Left renal cortex interstitium (tissue), 4 donors: Measurements from ENCODE around the gene KLHL22. TPM values are rescaled to one million over a fixed set of nuclear protein-coding genes. Genes with fewer than 3 reads are reported as not detected.
"Not testable (repeated sequence)": the region's sequence is repeated elsewhere in the genome, so short reads cannot be mapped to it uniquely, and the experiment has no call there.

Source experiments
- DNase-seq, 4 donors: peaks; one replicate each; pipeline ENCODE4 v3.0.0-alpha.2; 2013; ENCODE audit warnings: low read depth in 4 of 4, low spot score in 2 of 4, missing footprints in 1 of 4
- polyA plus RNA-seq, 4 donors: library from polyadenylated mRNA; unstranded; fragments of 120-200 nt; gene quantifications; one replicate each; pipeline ENCODE4 v1.2.1, GENCODE V29; 2013; ENCODE audit not compliant: insufficient read length in 4 of 4

The KLHL22 gene
- polyA plus RNA-seq, 4 donors, result 29.1 to 41.3 (median 35.9) TPM

DNA sequence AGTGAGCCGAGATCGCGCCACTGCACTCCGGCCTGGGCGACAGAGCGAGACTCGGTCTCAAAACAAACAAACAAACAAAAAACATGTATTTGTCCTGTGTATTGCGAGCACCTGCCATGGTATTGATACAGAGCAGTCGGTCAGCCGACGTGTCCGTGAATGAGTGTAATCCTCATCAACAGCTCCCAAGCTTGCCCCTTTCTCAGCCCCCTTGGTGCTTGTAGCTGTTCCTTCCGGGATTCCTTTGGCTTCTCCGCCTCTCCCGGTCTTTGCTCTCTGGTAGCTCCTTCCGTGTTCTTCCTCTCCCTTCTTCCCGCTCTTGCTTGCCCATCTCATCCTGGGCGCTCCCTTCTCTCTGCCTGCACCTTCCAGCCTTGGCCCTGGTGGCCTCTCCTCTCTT is 90.7 kb downstream of the KLHL22 start:
- DNase-seq, result no peak

DNA sequence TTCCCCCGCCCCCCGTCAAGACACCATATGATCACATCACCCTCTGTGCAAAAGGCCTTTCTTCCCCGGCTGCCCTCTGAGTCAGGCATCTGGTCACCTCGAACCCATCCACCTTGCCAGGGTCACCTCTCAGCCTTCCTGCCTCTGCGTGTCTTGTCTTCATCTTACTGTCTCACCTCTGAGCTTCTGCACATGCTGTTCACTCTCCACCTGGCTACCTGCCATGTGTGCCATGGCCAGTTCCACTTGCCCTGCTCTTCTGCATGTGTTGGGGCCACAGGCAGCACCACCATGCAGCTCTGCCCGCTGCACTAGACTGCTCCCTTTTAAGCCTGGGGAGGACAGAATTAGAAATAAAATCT is 91.8 kb downstream of the KLHL22 start:
- no peak for DNase-seq

DNA sequence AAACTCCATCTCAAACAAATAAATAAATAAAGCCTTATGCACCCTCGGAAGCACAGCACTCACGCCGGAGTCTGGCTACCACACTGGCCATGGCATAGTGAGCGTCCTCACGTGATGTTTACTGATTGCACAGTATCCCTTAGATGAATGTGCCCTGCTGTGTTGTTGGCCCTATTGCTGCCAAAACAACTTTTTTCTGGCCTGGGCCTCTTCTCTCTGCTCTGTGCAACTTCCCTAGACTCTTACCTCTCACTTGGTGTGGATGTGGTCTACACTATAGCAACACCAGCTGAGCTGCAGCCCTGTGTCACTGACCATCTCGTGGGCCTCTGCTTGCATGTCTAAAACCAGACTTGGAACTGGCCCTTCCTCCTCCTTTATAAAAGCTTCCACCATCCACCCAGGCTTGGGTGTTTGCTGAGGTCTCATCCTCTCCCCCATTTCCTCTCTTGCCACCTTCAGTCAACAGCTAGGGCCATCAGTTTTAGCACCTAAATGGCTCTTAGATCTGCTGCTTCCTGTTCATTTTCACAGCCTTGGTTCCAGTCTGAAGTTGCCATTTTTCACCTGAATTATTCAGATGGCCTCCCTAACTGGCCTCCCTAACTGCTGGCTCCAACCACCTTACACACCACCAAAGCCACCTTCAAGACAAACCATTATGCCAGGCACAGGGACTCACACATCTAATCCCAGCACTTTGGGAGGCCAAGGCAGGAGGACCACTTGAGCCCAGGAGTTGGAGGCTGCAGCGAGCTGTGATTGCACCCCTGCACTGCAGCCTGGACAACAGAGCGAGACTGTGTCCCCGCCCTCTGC is 92.4 kb downstream of the KLHL22 start:
- no peak for DNase-seq

DNA sequence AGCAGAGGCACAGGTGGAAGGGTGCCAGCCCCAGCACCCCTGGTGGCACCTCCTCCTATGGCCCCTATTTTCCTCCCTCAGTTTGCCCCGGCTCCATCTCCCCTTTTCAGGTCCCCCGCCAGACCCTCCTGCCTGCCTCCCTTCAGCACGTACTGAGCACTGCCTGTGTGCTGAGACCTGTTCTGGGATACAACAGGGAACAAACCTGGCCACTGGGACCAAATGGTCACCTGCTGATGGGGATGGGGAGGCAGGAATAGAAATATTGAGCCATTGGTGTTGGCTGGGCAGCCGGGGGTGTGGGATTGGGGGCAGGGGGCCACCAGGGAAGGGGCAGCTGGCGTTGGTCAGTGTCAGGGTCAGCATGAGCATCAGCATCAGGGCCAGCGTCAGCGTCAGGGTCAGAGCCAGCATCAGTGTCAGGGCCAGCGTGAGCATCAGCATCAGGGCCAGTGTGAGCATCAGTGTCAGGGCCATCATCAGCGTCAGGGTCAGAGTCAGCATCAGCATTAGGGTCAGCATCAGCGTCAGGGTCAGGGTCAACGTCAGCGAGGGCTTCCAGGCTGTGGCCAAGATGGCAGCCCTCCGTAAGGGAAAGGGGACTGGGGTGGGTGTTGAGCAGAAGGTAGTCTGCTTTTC is 94.1 kb downstream of the KLHL22 start:
- no peak for DNase-seq

DNA sequence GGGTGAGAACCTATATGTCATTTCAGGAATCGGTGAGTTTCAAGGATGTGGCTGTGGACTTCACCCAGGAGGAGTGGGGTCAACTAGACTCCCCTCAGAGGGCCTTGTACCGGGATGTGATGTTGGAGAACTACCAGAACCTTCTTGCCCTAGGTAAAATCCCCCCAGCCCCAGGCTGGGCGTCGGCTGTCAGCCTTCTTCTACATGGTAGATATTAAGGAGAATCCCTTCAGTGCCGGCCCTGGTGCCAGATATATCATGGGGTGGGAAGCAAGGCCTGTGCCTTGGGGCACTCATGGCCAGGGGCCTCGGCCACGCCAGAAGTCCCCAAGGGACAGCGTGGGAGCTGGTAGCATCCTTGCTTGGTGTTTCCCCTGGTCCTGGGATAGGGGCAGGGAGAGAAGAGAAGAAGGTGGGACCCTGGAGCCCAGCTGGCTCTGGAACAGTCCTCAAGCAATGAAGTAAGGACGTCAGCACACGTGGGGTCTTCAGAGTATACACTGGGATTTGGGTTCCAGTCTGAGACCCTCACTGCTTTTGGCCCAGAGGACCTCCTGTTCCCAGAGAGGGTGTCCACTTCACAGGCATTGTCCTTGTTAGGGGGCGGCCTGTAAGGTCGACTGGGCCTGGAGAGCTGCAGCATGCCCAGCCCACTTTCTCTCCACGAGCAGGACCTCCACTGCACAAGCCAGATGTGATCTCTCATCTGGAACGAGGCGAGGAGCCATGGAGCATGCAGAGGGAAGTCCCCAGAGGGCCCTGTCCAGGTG is 94.8 kb downstream of the KLHL22 start:
- no peak for DNase-seq

DNA sequence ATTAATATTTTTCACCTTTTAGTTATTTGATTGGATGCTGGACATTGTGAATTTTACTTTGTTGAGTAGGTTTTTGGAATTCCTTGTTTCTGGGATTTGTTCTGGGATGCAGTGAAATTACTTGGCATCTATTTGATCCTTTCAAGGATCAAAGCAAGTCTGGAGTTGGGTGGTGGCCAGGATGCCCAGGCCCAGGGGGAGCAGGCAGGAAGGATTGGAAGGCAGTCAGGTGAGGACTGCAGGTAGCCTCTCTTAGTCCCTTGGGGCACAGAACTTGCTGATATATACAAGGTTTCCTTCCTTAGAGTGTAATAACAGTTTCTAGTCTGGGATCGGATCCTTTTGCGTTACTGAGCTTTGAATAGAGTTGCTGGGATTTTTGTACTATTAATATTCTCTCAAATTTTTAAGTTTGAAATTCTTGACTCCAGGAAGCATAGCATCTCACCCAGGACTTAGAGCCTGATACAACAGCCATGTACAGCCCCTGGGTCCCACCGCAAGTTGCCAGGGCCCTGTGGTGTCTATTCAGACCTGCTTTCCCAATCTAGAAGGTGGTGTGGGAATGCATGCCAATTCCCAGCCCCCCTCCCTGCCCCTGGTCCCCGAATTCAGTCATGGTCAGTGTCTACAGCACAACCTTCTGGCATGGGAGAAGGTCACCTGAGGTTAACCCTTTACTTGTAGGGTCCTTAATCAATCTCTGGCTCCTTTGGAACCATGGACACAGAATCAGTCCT is 95.6 kb downstream of the KLHL22 start:
- no peak for DNase-seq

DNA sequence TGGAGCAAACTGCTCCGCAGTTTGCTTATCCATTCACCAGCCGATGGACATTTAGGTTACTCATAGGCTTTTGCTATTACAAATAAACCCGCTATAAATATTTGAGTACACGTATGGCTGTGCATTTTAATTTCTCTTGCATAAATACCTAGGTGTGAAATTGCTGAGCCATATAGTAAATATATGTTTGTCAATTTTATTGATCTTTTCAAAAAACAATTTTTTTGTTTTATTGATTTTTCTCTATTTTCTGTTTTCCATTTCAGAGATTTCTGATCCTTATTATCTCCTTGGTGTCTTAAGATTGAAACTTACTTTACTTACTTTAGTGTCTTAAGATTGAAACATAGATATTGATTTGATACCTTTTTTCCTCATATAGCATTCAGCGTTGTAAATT is 97.2 kb downstream of the KLHL22 start:
- DNase-seq, result no peak

DNA sequence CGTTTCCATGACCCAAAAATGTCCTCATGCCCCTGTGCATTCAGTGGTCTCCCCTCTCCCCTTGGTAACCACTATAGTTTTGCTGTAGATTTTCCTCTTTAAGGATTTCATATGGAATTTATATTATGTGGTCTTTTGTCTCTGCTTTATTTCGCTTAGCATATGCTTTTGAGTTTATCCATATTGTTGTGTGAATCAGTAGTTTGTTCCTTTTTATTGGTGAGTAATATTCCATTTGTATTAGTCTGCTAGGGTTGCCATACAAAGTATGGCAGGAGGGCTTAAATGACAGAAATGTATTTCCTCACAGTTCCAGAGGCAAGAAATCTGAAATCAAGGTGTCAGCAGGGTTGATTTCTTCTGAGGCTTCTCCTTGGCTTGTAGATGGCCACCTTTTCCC is 98.1 kb downstream of the KLHL22 start:
- no peak for DNase-seq

DNA sequence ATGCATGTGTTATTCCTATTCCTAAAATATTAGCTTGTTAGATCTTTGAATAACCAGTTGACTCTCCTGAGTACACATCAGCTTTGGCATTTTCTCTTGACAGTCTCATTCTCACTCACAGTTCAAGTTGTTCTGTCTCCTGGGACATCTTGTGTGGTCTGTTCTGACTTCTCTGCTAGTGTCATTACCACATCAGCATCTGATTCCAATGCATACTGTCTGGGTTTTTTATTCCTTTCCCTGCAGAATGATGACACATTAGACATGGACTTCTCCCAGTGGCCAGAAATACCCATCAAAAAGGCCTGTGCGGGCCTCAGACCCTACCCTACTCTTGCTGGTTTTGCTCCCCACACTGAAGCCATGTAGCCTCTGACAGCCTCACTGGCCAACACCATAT is 99.0 kb downstream of the KLHL22 start:
- no peak for DNase-seq

DNA sequence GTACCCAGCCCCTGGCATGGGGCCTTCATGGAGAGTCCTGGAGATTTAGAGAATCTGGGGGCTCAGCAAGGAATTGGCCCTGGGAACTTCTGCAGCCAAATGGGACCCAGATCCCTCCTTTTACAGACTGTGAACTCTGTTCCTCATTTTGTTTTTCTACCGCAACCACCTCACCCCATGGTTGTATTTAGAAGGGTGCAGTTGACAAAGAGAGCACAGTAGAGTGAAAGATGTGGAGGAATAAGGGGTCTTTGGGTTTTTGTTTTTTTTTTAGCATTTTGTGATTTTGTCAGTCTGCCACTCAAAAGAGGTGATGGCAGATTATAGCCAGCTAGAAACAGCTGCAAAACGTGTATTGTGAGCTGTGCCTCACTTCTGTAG is 99.7 kb downstream of the KLHL22 start:
- DNase-seq, result no peak

DNA sequence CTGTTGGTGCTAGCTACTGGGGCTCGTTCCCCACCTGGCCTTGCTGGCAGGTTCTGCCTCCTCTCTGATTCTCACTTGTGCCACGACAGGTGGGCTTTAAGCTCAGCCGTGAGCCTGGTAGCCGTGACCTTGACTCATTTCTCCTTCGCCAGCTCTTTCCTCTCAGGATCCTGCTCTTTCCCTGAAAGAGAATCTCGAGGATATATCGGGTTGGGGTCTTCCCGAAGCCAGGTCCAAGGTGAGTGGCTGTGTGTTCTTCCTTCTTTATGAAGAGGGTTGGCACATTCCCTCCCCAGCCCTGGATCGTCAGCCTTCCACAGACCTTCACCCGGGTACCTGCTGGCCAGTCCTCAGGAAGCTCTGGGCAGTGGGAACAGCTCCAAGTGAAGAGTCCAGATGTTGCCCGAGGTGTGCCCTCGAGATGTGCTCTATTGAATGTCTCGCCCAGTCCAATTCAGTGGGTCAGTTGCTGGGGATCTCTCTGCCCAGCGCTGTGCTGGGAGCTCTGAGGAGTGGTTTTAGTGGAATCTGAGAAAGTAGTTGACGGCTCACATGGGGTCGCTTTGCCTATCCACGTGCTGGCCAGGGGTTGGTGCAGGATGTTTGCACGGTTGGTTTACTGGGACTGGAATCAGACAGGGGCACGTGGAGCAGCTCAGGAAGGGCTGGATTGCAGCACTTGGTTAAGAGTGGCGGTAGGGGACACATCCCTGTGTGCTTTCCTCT is 100.3 kb downstream of the KLHL22 start:
- no peak for DNase-seq

DNA sequence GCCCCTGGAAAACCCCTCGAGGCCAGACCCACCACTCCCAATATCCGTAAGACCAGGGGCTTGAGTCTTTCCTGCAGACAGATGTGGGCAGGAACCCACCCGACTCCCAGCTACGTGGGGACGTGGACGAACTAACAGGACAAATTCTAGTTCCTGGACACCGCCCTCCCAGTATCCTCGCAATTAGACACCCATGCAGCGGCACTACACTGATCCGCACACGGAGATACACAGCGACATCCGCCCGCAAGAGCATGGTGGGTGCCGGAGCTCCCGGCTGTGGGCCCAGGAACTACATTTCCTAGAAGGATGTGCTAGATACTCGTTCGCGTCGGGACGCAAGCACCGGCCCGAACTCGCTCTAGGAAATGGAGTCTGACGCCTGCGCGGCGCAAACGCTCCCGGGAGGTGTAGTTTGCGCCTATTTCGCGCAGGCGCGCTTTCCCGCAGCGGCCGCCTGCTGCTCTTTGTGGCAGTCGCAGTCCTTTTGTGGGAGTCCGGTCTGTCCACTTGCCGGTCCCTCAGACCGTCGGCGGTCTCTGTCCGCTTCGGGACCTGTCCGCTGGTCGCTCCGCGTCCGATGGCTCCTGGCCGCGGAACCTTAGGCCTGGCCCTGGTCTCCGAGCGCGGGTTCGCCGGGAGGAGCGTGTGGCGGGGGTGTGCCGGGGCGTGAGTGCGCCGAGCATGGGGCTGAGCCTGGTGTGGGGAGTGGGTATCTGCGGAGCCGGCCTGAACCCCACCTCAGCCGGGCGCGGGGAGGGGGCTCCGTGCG is 101.7 kb downstream of the KLHL22 start, which contains the start of gene ZNF74:
Gene ZNF74 (plus strand): TSS at position 447 of the 772 bp plus-strand sequence. CDS start 478 bp downstream, outside the sequence.
- DNase-seq, result peak; percentile 73 to 91 (median 80)

DNA sequence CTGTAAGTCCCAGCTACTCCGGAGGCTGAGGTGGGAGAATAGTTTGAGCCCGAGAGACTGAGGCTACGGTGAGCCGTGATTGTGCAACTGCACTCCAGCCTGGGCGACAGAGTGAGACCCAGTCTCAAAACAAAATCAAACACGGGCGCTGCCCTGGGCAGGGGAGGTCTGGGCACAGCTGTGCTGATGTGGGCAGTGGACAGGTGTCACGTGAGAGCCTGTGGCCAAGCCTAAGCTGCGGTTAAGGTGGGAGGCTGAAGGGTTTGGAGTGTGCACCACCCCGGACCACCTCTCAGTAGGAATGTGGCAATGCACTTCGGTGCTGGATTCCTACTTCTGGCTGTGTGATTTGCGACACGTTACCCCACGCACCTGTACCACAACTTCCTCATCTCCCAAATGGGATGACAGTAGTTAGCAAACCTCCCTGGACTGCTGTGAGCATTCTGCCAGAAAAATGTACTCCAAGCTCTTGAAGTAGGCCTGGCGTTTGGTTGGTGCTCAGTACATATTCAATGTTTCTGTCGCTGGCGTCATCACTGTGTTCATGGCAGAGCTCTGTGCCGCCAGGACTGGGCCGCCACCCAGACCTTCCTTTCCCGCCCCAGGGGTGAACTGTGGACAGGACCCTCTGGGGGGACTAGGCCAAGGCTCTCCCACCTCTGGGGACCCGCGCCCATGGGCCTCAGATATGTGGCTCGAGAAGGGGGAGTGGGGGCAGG is 102.5 kb downstream of the KLHL22 start:
- DNase-seq, result no peak

DNA sequence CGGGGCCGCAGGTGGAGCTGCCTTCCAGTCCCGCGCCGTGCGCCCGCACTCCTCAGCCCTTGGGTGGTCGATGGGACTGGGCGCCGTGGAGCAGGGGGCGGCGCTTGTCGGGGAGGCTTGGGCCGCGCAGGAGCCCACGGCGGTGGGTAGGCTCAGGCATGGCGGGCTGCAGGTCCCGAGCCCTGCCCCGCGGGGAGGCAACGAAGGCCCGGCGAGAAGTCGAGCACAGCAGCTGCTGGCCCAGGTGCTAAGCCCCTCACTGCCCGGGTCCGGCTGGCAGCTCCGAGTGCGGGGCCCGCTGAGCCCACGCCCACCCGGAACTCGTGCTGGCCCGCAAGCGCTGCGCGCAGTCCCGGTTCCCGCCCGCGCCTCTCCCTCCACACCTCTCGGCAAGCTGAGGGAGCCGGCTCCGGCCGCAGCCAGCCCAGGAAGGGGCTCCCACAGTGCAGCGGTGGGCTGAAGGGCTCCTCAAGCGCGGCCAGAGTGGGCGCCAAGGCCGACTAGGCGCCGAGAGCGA is 103.2 kb downstream of the KLHL22 start:
- not testable (repeated sequence) for DNase-seq
